ENCODE results near the gene ENDOV. TPM values are rescaled to one million over a fixed set of nuclear protein-coding genes. Genes with fewer than 3 reads are reported as not detected.

The ENDOV gene
- total and polyA plus RNA-seq, 2 experiments from 2014 or later = 21.2 to 33.8 TPM

- H3K9me3 ChIP-seq (ENCODE audit: low read depth) = no peaks in the 10 kb centered on the region
- H3K27ac ChIP-seq = no peak overlapping the region
- no peaks in the 10 kb centered on the region for H3K9me2 ChIP-seq (replicated peaks; ENCODE audit: insufficient read depth)
- H2AFZ ChIP-seq = peak overlapping the region; percentile 40
- H3K4me3 ChIP-seq = no peak overlapping the region
- peaks cover 96% of the 10 kb centered on the region for H3K27me3 ChIP-seq
- H3K4me1 ChIP-seq (ENCODE audit: insufficient read depth) = peaks cover 44% of the 10 kb centered on the region
- H4K20me1 ChIP-seq (ENCODE audit: insufficient read depth, poor library complexity, severe bottlenecking) = peaks cover 3% of the 10 kb centered on the region
- no peaks in the 10 kb centered on the region for H3K79me2 ChIP-seq
- no peaks in the 10 kb centered on the region for H3K36me3 ChIP-seq (replicated peaks; ENCODE audit: insufficient read depth, low read depth)
- TF ChIP-seq EZH2 (IDR thresholded peaks at IDR 0.05; ENCODE audit: borderline replicate concordance) (peak; percentile 61), EZH2phosphoT487 (IDR thresholded peaks at IDR 0.05; ENCODE audit: low read depth, severe bottlenecking, unreplicated experiment) (peak; percentile 14), CTCF (IDR thresholded peaks at IDR 0.05; ENCODE audit: poor library complexity) (no peak)
- peak overlapping the region; percentile 94 for H3K4me2 ChIP-seq
- DNase-seq (ENCODE audit: low spot score) = no peak
- 5% methylated on average over 54 of the region's 84 CpGs for WGBS (ENCODE audit: low lambda C conversion rate, missing lambda C conversion rate)
These were observed 62.1 kb downstream of the ENDOV start for GRCh38 chr17:80476877-80477646.

- 9% methylated on average over 59 of the region's 103 CpGs for WGBS (ENCODE audit: low lambda C conversion rate, missing lambda C conversion rate)
- no peaks in the 10 kb centered on the region for H3K9me3 ChIP-seq (ENCODE audit: low read depth)
- peak; percentile 69 for TF ChIP-seq CTCF (IDR thresholded peaks at IDR 0.05; ENCODE audit: poor library complexity)
- peak; percentile 24 for TF ChIP-seq EZH2phosphoT487 (IDR thresholded peaks at IDR 0.05; ENCODE audit: low read depth, severe bottlenecking, unreplicated experiment)
- no peak for TF ChIP-seq EZH2 (IDR thresholded peaks at IDR 0.05; ENCODE audit: borderline replicate concordance)
- no peak overlapping the region for H3K27ac ChIP-seq
- peak overlapping the region; percentile 66 for H2AFZ ChIP-seq
- peaks cover 3% of the 10 kb centered on the region for H4K20me1 ChIP-seq (ENCODE audit: insufficient read depth, poor library complexity, severe bottlenecking)
- DNase-seq (ENCODE audit: low spot score) = peak; percentile 83
- H3K9me2 ChIP-seq (replicated peaks; ENCODE audit: insufficient read depth) = no peaks in the 10 kb centered on the region
- no peaks in the 10 kb centered on the region for H3K36me3 ChIP-seq (replicated peaks; ENCODE audit: insufficient read depth, low read depth)
- peaks cover 44% of the 10 kb centered on the region for H3K4me1 ChIP-seq (ENCODE audit: insufficient read depth)
- H3K79me2 ChIP-seq = no peaks in the 10 kb centered on the region
- H3K27me3 ChIP-seq = peaks cover 95% of the 10 kb centered on the region
- peak overlapping the region; percentile 94 for H3K4me2 ChIP-seq
- peak overlapping the region; percentile 18 for H3K4me3 ChIP-seq
These were observed 62.9 kb downstream of the ENDOV start for GRCh38 chr17:80477647-80478478.

GRCh38 chr17:80478487-80479245, 63.7 kb downstream of the ENDOV start:
- peak overlapping the region; percentile 66 for H2AFZ ChIP-seq
- no peaks in the 10 kb centered on the region for H3K9me2 ChIP-seq (replicated peaks; ENCODE audit: insufficient read depth)
- 14% methylated on average over 48 of the region's 51 CpGs for WGBS (ENCODE audit: low lambda C conversion rate, missing lambda C conversion rate)
- peak overlapping the region; percentile 94 for H3K4me2 ChIP-seq
- peaks cover 44% of the 10 kb centered on the region for H3K4me1 ChIP-seq (ENCODE audit: insufficient read depth)
- H3K36me3 ChIP-seq (replicated peaks; ENCODE audit: insufficient read depth, low read depth) = no peaks in the 10 kb centered on the region
- no peak overlapping the region for H3K27ac ChIP-seq
- H3K9me3 ChIP-seq (ENCODE audit: low read depth) = no peaks in the 10 kb centered on the region
- no peaks in the 10 kb centered on the region for H3K79me2 ChIP-seq
- peak overlapping the region; percentile 18 for H3K4me3 ChIP-seq
- H3K27me3 ChIP-seq = peaks cover 87% of the 10 kb centered on the region
- TF ChIP-seq EZH2 (IDR thresholded peaks at IDR 0.05; ENCODE audit: borderline replicate concordance) (peak; percentile 98), EZH2phosphoT487 (IDR thresholded peaks at IDR 0.05; ENCODE audit: low read depth, severe bottlenecking, unreplicated experiment) (peak; percentile 43), CTCF (IDR thresholded peaks at IDR 0.05; ENCODE audit: poor library complexity) (no peak)
- no peak for DNase-seq (ENCODE audit: low spot score)
- H4K20me1 ChIP-seq (ENCODE audit: insufficient read depth, poor library complexity, severe bottlenecking) = peaks cover 3% of the 10 kb centered on the region

Data from hepatocyte (in vitro differentiated cells).